ENCODE data around the gene TGM1.
"Not testable (repeated sequence)": the region's sequence is repeated elsewhere in the genome, so short reads cannot be mapped to it uniquely, and the experiment has no call there.

Gene TGM1

GRCh38 chr14:24213866-24214662 lies 48.9 kb downstream of the TGM1 start:
- no peak overlapping the region for H3K4me3 ChIP-seq (ENCODE audit: low read length)

GRCh38 chr14:24212924-24213865 lies 49.8 kb downstream of the TGM1 start, which contains the start of gene CHMP4A:
Gene CHMP4A, minus strand, starts transcription at chr14:24213488. Its CDS starts 49 bp downstream, at chr14:24213439.
- peaks cover 9% of the 10 kb centered on the region for H3K36me3 ChIP-seq (ENCODE audit: control insufficient read depth, insufficient read depth, low read length)
- peak within 1 kb of the TSS; percentile 67 for H3K4me3 ChIP-seq (ENCODE audit: low read length)

More at GRCh38 chr14:24213866-24214662, 48.9 kb downstream of the TGM1 start:
- Histone ChIP-seq H3K4me1 (ENCODE audit: control insufficient read depth, insufficient read depth, low read length) (peaks cover 10% of the 10 kb centered on the region), H3K9ac (ENCODE audit: low read length) (peak overlapping the region; percentile 87), H3K27me3 (ENCODE audit: control insufficient read depth, insufficient read depth, low read length) (no peaks in the 10 kb centered on the region), H3K36me3 (ENCODE audit: control insufficient read depth, insufficient read depth, low read length) (peaks cover 9% of the 10 kb centered on the region), H3K9me3 (ENCODE audit: control insufficient read depth, low read length) (no peaks in the 10 kb centered on the region)

GRCh38 chr14:24211311-24211710 lies 51.7 kb downstream of the TGM1 start:
- no peaks in the 10 kb centered on the region for H3K27me3 ChIP-seq (ENCODE audit: control insufficient read depth, insufficient read depth, low read length)
- H3K4me3 ChIP-seq (ENCODE audit: low read length), result no peak overlapping the region
- no peak overlapping the region for H3K9ac ChIP-seq (ENCODE audit: low read length)
- H3K36me3 ChIP-seq (ENCODE audit: control insufficient read depth, insufficient read depth, low read length), result peaks cover 4% of the 10 kb centered on the region
- H3K9me3 ChIP-seq (ENCODE audit: control insufficient read depth, low read length), result no peaks in the 10 kb centered on the region
- H3K4me1 ChIP-seq (ENCODE audit: control insufficient read depth, insufficient read depth, low read length), result peaks cover 10% of the 10 kb centered on the region

More at GRCh38 chr14:24212924-24213865, 49.8 kb downstream of the TGM1 start, which contains the start of gene CHMP4A:
- H3K4me1 ChIP-seq (ENCODE audit: control insufficient read depth, insufficient read depth, low read length), result peaks cover 10% of the 10 kb centered on the region
- no peaks in the 10 kb centered on the region for H3K9me3 ChIP-seq (ENCODE audit: control insufficient read depth, low read length)
- H3K27me3 ChIP-seq (ENCODE audit: control insufficient read depth, insufficient read depth, low read length), result no peaks in the 10 kb centered on the region
- H3K9ac ChIP-seq (ENCODE audit: low read length), result peak within 1 kb of the TSS; percentile 87

GRCh38 chr14:24207625-24208024 lies 55.4 kb downstream of the TGM1 start:
- Histone ChIP-seq H3K4me3 (ENCODE audit: low read length) (no peak overlapping the region), H3K4me1 (ENCODE audit: control insufficient read depth, insufficient read depth, low read length) (no peaks in the 10 kb centered on the region), H3K36me3 (ENCODE audit: control insufficient read depth, insufficient read depth, low read length) (peaks cover 6% of the 10 kb centered on the region), H3K9me3 (ENCODE audit: control insufficient read depth, low read length) (no peaks in the 10 kb centered on the region), H3K9ac (ENCODE audit: low read length) (no peak overlapping the region), H3K27me3 (ENCODE audit: control insufficient read depth, insufficient read depth, low read length) (no peaks in the 10 kb centered on the region)

- H3K36me3 ChIP-seq (ENCODE audit: control insufficient read depth, insufficient read depth, low read length), result peaks cover 6% of the 10 kb centered on the region
Measured at GRCh38 chr14:24207104-24207551, 55.8 kb downstream of the TGM1 start.

GRCh38 chr14:24206260-24207103 lies 56.5 kb downstream of the TGM1 start:
- H3K9me3 ChIP-seq (ENCODE audit: control insufficient read depth, low read length), result no peaks in the 10 kb centered on the region
- H3K9ac ChIP-seq (ENCODE audit: low read length), result no peak overlapping the region
- no peak overlapping the region for H3K4me3 ChIP-seq (ENCODE audit: low read length)
- no peaks in the 10 kb centered on the region for H3K4me1 ChIP-seq (ENCODE audit: control insufficient read depth, insufficient read depth, low read length)
- H3K27me3 ChIP-seq (ENCODE audit: control insufficient read depth, insufficient read depth, low read length), result no peaks in the 10 kb centered on the region
- peaks cover 6% of the 10 kb centered on the region for H3K36me3 ChIP-seq (ENCODE audit: control insufficient read depth, insufficient read depth, low read length)

More at GRCh38 chr14:24207104-24207551, 55.8 kb downstream of the TGM1 start:
- H3K4me3 ChIP-seq (ENCODE audit: low read length), result no peak overlapping the region
- no peak overlapping the region for H3K9ac ChIP-seq (ENCODE audit: low read length)
- H3K4me1 ChIP-seq (ENCODE audit: control insufficient read depth, insufficient read depth, low read length), result no peaks in the 10 kb centered on the region
- no peaks in the 10 kb centered on the region for H3K9me3 ChIP-seq (ENCODE audit: control insufficient read depth, low read length)
- H3K27me3 ChIP-seq (ENCODE audit: control insufficient read depth, insufficient read depth, low read length), result no peaks in the 10 kb centered on the region

- no peak overlapping the region for H3K4me3 ChIP-seq (ENCODE audit: low read length)
- no peaks in the 10 kb centered on the region for H3K4me1 ChIP-seq (ENCODE audit: control insufficient read depth, insufficient read depth, low read length)
- no peaks in the 10 kb centered on the region for H3K9me3 ChIP-seq (ENCODE audit: control insufficient read depth, low read length)
- H3K27me3 ChIP-seq (ENCODE audit: control insufficient read depth, insufficient read depth, low read length), result no peaks in the 10 kb centered on the region
- H3K9ac ChIP-seq (ENCODE audit: low read length), result no peak overlapping the region
- peaks cover 6% of the 10 kb centered on the region for H3K36me3 ChIP-seq (ENCODE audit: control insufficient read depth, insufficient read depth, low read length)
Measured at GRCh38 chr14:24204163-24205146, 58.5 kb downstream of the TGM1 start.

- H3K36me3 ChIP-seq (ENCODE audit: control insufficient read depth, insufficient read depth, low read length); H3K4me1 ChIP-seq (ENCODE audit: control insufficient read depth, insufficient read depth, low read length); H3K27me3 ChIP-seq (ENCODE audit: control insufficient read depth, insufficient read depth, low read length); H3K9ac ChIP-seq (ENCODE audit: low read length); H3K9me3 ChIP-seq (ENCODE audit: control insufficient read depth, low read length); H3K4me3 ChIP-seq (ENCODE audit: low read length): not testable (repeated sequence)
Measured at GRCh38 chr14:24203249-24203886, 59.6 kb downstream of the TGM1 start.

- not testable (repeated sequence) for H3K9me3 ChIP-seq (ENCODE audit: control insufficient read depth, low read length); H3K4me1 ChIP-seq (ENCODE audit: control insufficient read depth, insufficient read depth, low read length); H3K27me3 ChIP-seq (ENCODE audit: control insufficient read depth, insufficient read depth, low read length); H3K4me3 ChIP-seq (ENCODE audit: low read length); H3K9ac ChIP-seq (ENCODE audit: low read length); H3K36me3 ChIP-seq (ENCODE audit: control insufficient read depth, insufficient read depth, low read length)
Measured at GRCh38 chr14:24202538-24202937, 60.4 kb downstream of the TGM1 start.

Measured in mucosa of stomach (tissue), 1 donor.